GM23338 (cell line): ENCODE results near the gene IL23R. TPM values are rescaled to one million over a fixed set of nuclear protein-coding genes. Genes with fewer than 3 reads are reported as not detected.

ENCODE experiments used
- ATAC-seq: fragments of 200-7000 bp; cut with Tn5 transposase; 3 replicates; pipeline ENCODE4 v1.9.1; 2020
- DNase-seq: peaks from one replicate; pipeline ENCODE4 v3.0.0-alpha.2; 2015; ENCODE audit warnings: low spot score
- H2AFZ ChIP-seq: fragments of 200-600 bp; sonication (generic); 2 replicates; pipeline ENCODE4 v1.8.0; 2016; ENCODE audit warnings: antibody characterized with exemption, mild to moderate bottlenecking, moderate library complexity
- H3F3A ChIP-seq: fragments of 200-600 bp; sonication (generic); replicated peaks from 2 replicates; pipeline ENCODE4 v1.8.0; 2017; ENCODE audit warnings: antibody characterized with exemption, mixed run types, low read depth
- H3K27ac ChIP-seq: fragments of 200-600 bp; sonication (generic); 2 replicates; pipeline ENCODE4 v1.6.1; 2016; ENCODE audit warnings: low read depth
- H3K27me3 ChIP-seq: fragments of 200-600 bp; sonication (generic); 2 replicates; pipeline ENCODE4 v1.8.0; 2016; ENCODE audit warnings: mild to moderate bottlenecking, mixed run types, moderate library complexity; ENCODE audit not compliant: insufficient read depth
- H3K36me3 ChIP-seq: fragments of 200-600 bp; sonication (generic); 2 replicates; pipeline ENCODE4 v1.8.0; 2016; ENCODE audit warnings: mild to moderate bottlenecking; ENCODE audit not compliant: insufficient read depth
- H3K4me1 ChIP-seq: fragments of 200-600 bp; sonication (generic); 2 replicates; pipeline ENCODE4 v1.8.0; 2016; ENCODE audit warnings: mild to moderate bottlenecking, moderate library complexity; ENCODE audit not compliant: insufficient read depth
- H3K4me2 ChIP-seq: fragments of 200-600 bp; sonication (generic); 2 replicates; pipeline ENCODE4 v1.7.1; 2017; ENCODE audit warnings: mixed run types
- H3K4me3 ChIP-seq: fragments of 200-600 bp; sonication (generic); 2 replicates; pipeline ENCODE4 v1.6.1; 2016; ENCODE audit warnings: mixed run types
- H3K79me2 ChIP-seq: fragments of 200-600 bp; sonication (generic); replicated peaks from 2 replicates; pipeline ENCODE4 v1.8.0; 2017; ENCODE audit warnings: mild to moderate bottlenecking; ENCODE audit not compliant: insufficient read depth
- H3K9me2 ChIP-seq: fragments of 200-600 bp; sonication (generic); 2 replicates; pipeline ENCODE4 v1.8.0; 2017; ENCODE audit not compliant: insufficient read depth
- H4K20me1 ChIP-seq: fragments of 200-600 bp; sonication (generic); replicated peaks from 2 replicates; pipeline ENCODE4 v1.8.0; 2017; ENCODE audit warnings: mild to moderate bottlenecking; ENCODE audit not compliant: insufficient read depth
- H3K27ac Mint-ChIP-seq: 2 replicates; pipeline ENCODE4 v1.8.0; 2020; ENCODE audit warnings: inconsistent platforms, mild to moderate bottlenecking, moderate library complexity, mixed read lengths
- H3K27me3 Mint-ChIP-seq: 3 replicates; pipeline ENCODE4 v1.8.0; 2022; ENCODE audit warnings: low read depth, mild to moderate bottlenecking, moderate library complexity, mixed read lengths, inconsistent platforms; ENCODE audit not compliant: insufficient read depth, poor library complexity
- H3K36me3 Mint-ChIP-seq: 3 replicates; pipeline ENCODE4 v1.8.0; 2021; ENCODE audit warnings: low read depth, mild to moderate bottlenecking, inconsistent platforms, moderate library complexity, mixed read lengths
- H3K4me1 Mint-ChIP-seq: 3 replicates; pipeline ENCODE4 v1.8.0; 2020; ENCODE audit warnings: mild to moderate bottlenecking, inconsistent platforms, mixed read lengths
- H3K4me3 Mint-ChIP-seq: 3 replicates; pipeline ENCODE4 v1.8.0; 2021; ENCODE audit warnings: moderate library complexity, mild to moderate bottlenecking, inconsistent platforms, mixed read lengths
- H3K9me3 Mint-ChIP-seq: 3 replicates; pipeline ENCODE4 v1.8.0; 2020; ENCODE audit warnings: moderate library complexity, mild to moderate bottlenecking, inconsistent platforms, mixed read lengths
- JUNB ChIP-seq: IDR thresholded peaks from one replicate; pipeline ENCODE4 v1.6.1; 2016; ENCODE audit warnings: antibody characterized with exemption; ENCODE audit not compliant: unreplicated experiment
- NANOG ChIP-seq: IDR thresholded peaks from 2 replicates; pipeline ENCODE4 v1.6.1; 2016; ENCODE audit warnings: antibody characterized with exemption, borderline replicate concordance
- REST ChIP-seq: IDR thresholded peaks from one replicate; pipeline ENCODE4 v1.6.1; 2018; ENCODE audit warnings: antibody characterized with exemption; ENCODE audit not compliant: unreplicated experiment
- ZNF114 ChIP-seq: fragments of 250-450 bp; sonication (Bioruptor Pico); IDR thresholded peaks from 2 replicates; pipeline ENCODE4 v1.5.0; 2020; ENCODE audit warnings: mild to moderate bottlenecking, moderate library complexity
- ZNF462 ChIP-seq: fragments of 250-450 bp; sonication (Bioruptor Pico); IDR thresholded peaks from 2 replicates; pipeline ENCODE4 v1.5.0; 2020; ENCODE audit warnings: mild to moderate bottlenecking, moderate library complexity
- polyA plus RNA-seq: library from polyadenylated mRNA; unstranded; fragments of >200 nt; fragmentation: Nextera tagmentation; extraction: Ambion mirVana; gene quantifications from 2 replicates; pipeline ENCODE4 v1.2.1, GENCODE V29; 2016
- total RNA-seq: library from RNA; depleted of rRNA; stranded (reverse); fragments of >200 nt; shearing (Covaris generic); gene quantifications from 2 replicates; pipeline ENCODE4 v1.2.3, GENCODE V29; 2014

IL23R gene
- total and polyA plus RNA-seq, 2 experiments from 2014 or later = not detected

- no peak for ATAC-seq
- Mint-ChIP-seq H3K4me1 (no peaks in the 10 kb centered on the region), H3K4me3 (no peak overlapping the region), H3K36me3 (no peaks in the 10 kb centered on the region), H3K9me3 (no peaks in the 10 kb centered on the region; the same call in 2 of the 3 replicates), H3K27ac (no peak overlapping the region), H3K27me3 (no peaks in the 10 kb centered on the region)
- Histone ChIP-seq H3K4me2 (no peak overlapping the region), H2AFZ (no peak overlapping the region), H3K4me3 (no peak overlapping the region), H4K20me1 (no peaks in the 10 kb centered on the region), H3K9me2 (0 out of 2 replicates have a peak, but pooled peaks cover 7% of the 10 kb centered on the region), H3F3A (no peaks in the 10 kb centered on the region), H3K36me3 (no peaks in the 10 kb centered on the region), H3K27ac (no peak overlapping the region), H3K79me2 (no peaks in the 10 kb centered on the region), H3K27me3 (no peaks in the 10 kb centered on the region), H3K4me1 (no peaks in the 10 kb centered on the region)
- no peak for DNase-seq
- TF ChIP-seq ZNF114 (CRISPR knock-in tag) (no peak), NANOG (no peak), JUNB (no peak), ZNF462 (CRISPR knock-in tag) (no peak), REST (no peak)
Observed at GRCh38 chr1:67173988-67174387, 7.7 kb downstream of the IL23R start.
